PC-3 (cell line): ENCODE data around the gene ZBTB7C. TPM values are rescaled to one million over a fixed set of nuclear protein-coding genes. Genes with fewer than 3 reads are reported as not detected.

ENCODE experiments used
- ATAC-seq: fragments of 200-7000 bp; cut with Tn5 transposase; 2 replicates; pipeline ENCODE4 v1.9.1; 2020; ENCODE audit warnings: mild to moderate bottlenecking, moderate library complexity
- BruUV-seq: library from RNA; stranded (reverse); fragments of 400-500 nt; replicated peaks from 2 replicates; lab custom pipeline; 2021; lab: Mats Ljungman, UMichigan
- CTCF ChIA-PET: fragments of 300-600 bp; sonication (Branson Sonifier 250); formaldehyde crosslinking; loops from one replicate; lab custom pipeline; 2022; ENCODE audit warnings: antibody characterized with exemption; lab: Charles Lee
- POLR2A ChIA-PET: fragments of 300-600 bp; sonication (Branson Sonifier 250); formaldehyde crosslinking; loops from one replicate; lab custom pipeline; 2022; ENCODE audit warnings: antibody characterized with exemption; ENCODE audit not compliant: unreplicated experiment; lab: Charles Lee
- DNase-seq: peaks from one replicate; pipeline ENCODE4 v3.0.0-alpha.2; 2015
- H2AFZ ChIP-seq: fragments of 300-600 bp; sonication (generic); 2 replicates; pipeline ENCODE4 v1.6.0; 2016; ENCODE audit warnings: antibody characterized with exemption, low read length
- H3F3A ChIP-seq: fragments of 300-600 bp; sonication (generic); one replicate; pipeline ENCODE4 v1.6.0; 2017; ENCODE audit warnings: antibody characterized with exemption, low read length, control low read depth, mild to moderate bottlenecking; ENCODE audit not compliant: unreplicated experiment
- H3K27ac ChIP-seq: fragments of 300-600 bp; sonication (generic); 2 replicates; pipeline ENCODE4 v1.5.1; 2016; ENCODE audit warnings: mild to moderate bottlenecking, low read length
- H3K27me3 ChIP-seq: fragments of 300-600 bp; sonication (generic); 2 replicates; pipeline ENCODE4 v1.6.1; 2016; ENCODE audit warnings: low read length, mixed read lengths
- H3K36me3 ChIP-seq: fragments of 300-600 bp; sonication (generic); 2 replicates; pipeline ENCODE4 v1.6.1; 2016; ENCODE audit warnings: low read depth, mixed run types, low read length, mixed read lengths
- H3K4me1 ChIP-seq: fragments of 300-600 bp; sonication (generic); 2 replicates; pipeline ENCODE4 v1.5.1; 2016; ENCODE audit warnings: low read length; ENCODE audit not compliant: insufficient read depth
- H3K4me2 ChIP-seq: fragments of 300-600 bp; sonication (generic); 2 replicates; pipeline ENCODE4 v1.6.0; 2016; ENCODE audit warnings: low read length
- H3K4me3 ChIP-seq: fragments of 300-600 bp; sonication (generic); 2 replicates; pipeline ENCODE4 v1.5.1; 2016; ENCODE audit warnings: mild to moderate bottlenecking, low read length, mixed read lengths
- H3K79me2 ChIP-seq: fragments of 300-600 bp; sonication (generic); 2 replicates; pipeline ENCODE4 v1.6.1; 2017; ENCODE audit warnings: low read length, mixed read lengths
- H3K9ac ChIP-seq: fragments of 300-600 bp; sonication (generic); 2 replicates; pipeline ENCODE4 v1.6.0; 2016; ENCODE audit warnings: mild to moderate bottlenecking, low read length
- H3K9me2 ChIP-seq: fragments of 300-600 bp; sonication (generic); replicated peaks from 2 replicates; pipeline ENCODE4 v1.6.1; 2016; ENCODE audit warnings: mixed run types, low read length, mixed read lengths
- H3K9me3 ChIP-seq: fragments of 300-600 bp; sonication (generic); 2 replicates; pipeline ENCODE4 v1.6.1; 2016; ENCODE audit warnings: low read length, mixed read lengths
- H4K20me1 ChIP-seq: fragments of 300-600 bp; sonication (generic); 2 replicates; pipeline ENCODE4 v1.6.1; 2016; ENCODE audit warnings: low read length, mixed read lengths
- EZH2 ChIP-seq: fragments of 300-600 bp; sonication (generic); IDR thresholded peaks from one replicate; pipeline ENCODE4 v1.6.1; 2017; ENCODE audit warnings: antibody characterized with exemption, mild to moderate bottlenecking, low read length; ENCODE audit not compliant: unreplicated experiment
- EZH2phosphoT487 ChIP-seq: fragments of 300-600 bp; sonication (generic); IDR thresholded peaks from 2 replicates; pipeline ENCODE4 v1.6.1; 2018; ENCODE audit warnings: mild to moderate bottlenecking, antibody characterized with exemption, low read length, borderline replicate concordance
- intact Hi-C: fragments of 100-400 bp; cut with micrococcal nuclease; formaldehyde crosslinking; loops from 2 replicates; pipeline ENCODE4 v1.9.0; 2023
- total RNA-seq: library from RNA; depleted of rRNA; stranded (reverse); fragments of >200 nt; gene quantifications from 2 replicates; pipeline ENCODE4 v1.2.3, GENCODE V29; 2014
- TF ChIP-seq, protein P1 (sequence below): fragments of 300-600 bp; sonication (generic); conservative IDR thresholded peaks from 2 replicates; pipeline ENCODE4 v1.5.1; 2017; ENCODE audit warnings: antibody characterized with exemption, low read depth, mild to moderate bottlenecking, low read length

The ZBTB7C gene
- total RNA-seq, 1 experiment from 2014 or later: 1.3 TPM

DNA sequence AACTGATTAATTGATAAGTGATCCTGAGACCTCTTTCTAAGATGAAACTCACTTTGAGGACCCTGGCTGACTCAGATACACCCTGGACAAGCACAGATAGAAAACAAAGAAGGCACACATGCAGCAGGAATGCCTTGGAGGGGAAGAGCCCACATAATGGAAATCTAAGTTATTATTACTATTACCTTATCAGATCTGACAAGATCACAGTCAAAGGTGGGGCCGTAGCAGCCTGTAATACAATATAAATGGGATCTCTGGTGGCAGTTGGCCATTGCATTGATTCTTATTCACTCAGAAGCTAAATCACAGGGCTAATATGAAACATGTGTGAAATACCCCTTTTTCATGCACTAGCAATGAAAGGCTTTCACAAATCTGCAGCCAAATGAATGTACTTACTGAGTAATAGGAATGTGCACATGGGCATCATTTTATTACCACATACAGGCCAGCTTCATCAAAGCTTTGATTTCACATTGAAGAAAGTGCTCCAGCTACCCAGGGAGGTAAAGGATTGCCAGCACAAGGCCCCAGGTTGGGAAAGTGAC lies 84.0 kb downstream of the ZBTB7C start:
- H2AFZ ChIP-seq: no peak overlapping the region
- ChIA-PET CTCF (no interaction called here), POLR2A (no interaction called here)
- H3K9me2 ChIP-seq: no peaks in the 10 kb centered on the region
- H3K27me3 ChIP-seq: no peaks in the 10 kb centered on the region
- BruUV-seq: no TSS peak
- no peak overlapping the region for H3K27ac ChIP-seq
- intact Hi-C loops: no loop called here
- DNase-seq: no peak
- peaks cover 6% of the 10 kb centered on the region for H3K4me1 ChIP-seq
- no peaks in the 10 kb centered on the region for H4K20me1 ChIP-seq
- H3K9ac ChIP-seq: no peak overlapping the region
- H3F3A ChIP-seq: no peaks in the 10 kb centered on the region
- H3K4me3 ChIP-seq: no peak overlapping the region
- no peaks in the 10 kb centered on the region for H3K79me2 ChIP-seq
- H3K36me3 ChIP-seq: no peaks in the 10 kb centered on the region
- no peaks in the 10 kb centered on the region for H3K9me3 ChIP-seq
- H3K4me2 ChIP-seq: no peak overlapping the region
- ATAC-seq: no peak
- TF ChIP-seq EZH2 (no peak), EZH2phosphoT487 (no peak)
- TF ChIP-seq, protein P1, sequence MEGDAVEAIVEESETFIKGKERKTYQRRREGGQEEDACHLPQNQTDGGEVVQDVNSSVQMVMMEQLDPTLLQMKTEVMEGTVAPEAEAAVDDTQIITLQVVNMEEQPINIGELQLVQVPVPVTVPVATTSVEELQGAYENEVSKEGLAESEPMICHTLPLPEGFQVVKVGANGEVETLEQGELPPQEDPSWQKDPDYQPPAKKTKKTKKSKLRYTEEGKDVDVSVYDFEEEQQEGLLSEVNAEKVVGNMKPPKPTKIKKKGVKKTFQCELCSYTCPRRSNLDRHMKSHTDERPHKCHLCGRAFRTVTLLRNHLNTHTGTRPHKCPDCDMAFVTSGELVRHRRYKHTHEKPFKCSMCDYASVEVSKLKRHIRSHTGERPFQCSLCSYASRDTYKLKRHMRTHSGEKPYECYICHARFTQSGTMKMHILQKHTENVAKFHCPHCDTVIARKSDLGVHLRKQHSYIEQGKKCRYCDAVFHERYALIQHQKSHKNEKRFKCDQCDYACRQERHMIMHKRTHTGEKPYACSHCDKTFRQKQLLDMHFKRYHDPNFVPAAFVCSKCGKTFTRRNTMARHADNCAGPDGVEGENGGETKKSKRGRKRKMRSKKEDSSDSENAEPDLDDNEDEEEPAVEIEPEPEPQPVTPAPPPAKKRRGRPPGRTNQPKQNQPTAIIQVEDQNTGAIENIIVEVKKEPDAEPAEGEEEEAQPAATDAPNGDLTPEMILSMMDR: no peak

DNA sequence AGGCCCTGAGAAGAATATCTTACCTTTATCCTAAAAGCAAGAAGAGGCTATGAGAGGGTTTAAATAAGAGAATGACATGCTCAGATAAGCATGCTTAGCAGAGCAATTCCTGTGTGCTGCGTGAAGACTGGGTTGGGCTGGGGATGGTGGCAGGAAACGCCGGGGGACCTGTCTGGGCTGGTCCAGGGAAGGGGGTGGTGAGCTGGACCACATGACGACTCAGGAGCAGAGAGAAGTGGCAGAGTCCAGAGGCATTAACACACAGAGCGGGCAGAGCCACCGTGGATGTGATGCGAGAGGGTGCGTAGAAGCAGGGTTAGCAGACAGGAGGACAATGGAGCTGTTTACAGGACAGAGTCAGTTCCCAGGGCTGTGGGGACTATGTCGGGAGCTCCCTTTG lies 84.5 kb downstream of the ZBTB7C start:
- Histone ChIP-seq H3K4me2 (no peak overlapping the region), H2AFZ (no peak overlapping the region), H3K4me3 (no peak overlapping the region), H3K4me1 (peaks cover under 1% of the 10 kb centered on the region; the same call in 1 of the 2 replicates), H3K27me3 (no peaks in the 10 kb centered on the region), H3K9me3 (no peaks in the 10 kb centered on the region), H3K9ac (no peak overlapping the region), H3K36me3 (no peaks in the 10 kb centered on the region), H4K20me1 (no peaks in the 10 kb centered on the region), H3K79me2 (no peaks in the 10 kb centered on the region), H3K9me2 (no peaks in the 10 kb centered on the region), H3K27ac (no peak overlapping the region), H3F3A (no peaks in the 10 kb centered on the region)
- DNase-seq: no peak
- intact Hi-C loops: no loop called here
- POLR2A ChIA-PET: interaction anchor here (0.6 kb wide), 1 partner anchor 30 kb away, joined by 10 read pairs; no protein-coding TSS in a partner anchor
- TF ChIP-seq EZH2: no peak
- TF ChIP-seq, protein P1: no peak
- TF ChIP-seq EZH2phosphoT487: no peak
- no peak for ATAC-seq
- no TSS peak for BruUV-seq
- CTCF ChIA-PET: no interaction called here

DNA sequence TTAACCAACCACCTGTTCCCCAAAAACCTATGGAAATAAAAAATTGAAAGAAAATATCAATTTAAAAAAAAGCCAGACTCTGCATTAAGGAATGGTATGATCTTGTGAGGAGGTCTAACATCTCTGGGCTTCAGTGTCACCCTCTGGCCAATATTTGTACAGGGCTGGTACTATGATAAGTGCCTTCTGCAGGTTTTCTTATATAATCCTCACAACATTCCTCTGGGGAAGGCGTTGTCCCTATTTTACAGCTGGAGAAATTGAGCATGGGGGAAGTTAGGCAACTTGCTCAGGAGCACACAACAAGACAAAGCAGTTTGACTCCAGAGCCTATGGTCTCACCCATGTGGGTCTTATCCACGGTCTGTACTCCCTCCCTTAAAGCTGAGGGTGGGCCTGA lies 86.0 kb downstream of the ZBTB7C start:
- Histone ChIP-seq H3F3A (no peaks in the 10 kb centered on the region), H2AFZ (no peak overlapping the region), H3K36me3 (no peaks in the 10 kb centered on the region), H3K4me1 (no peaks in the 10 kb centered on the region), H3K4me2 (no peak overlapping the region), H3K27me3 (no peaks in the 10 kb centered on the region), H3K4me3 (no peak overlapping the region), H3K9me3 (no peaks in the 10 kb centered on the region), H3K79me2 (no peaks in the 10 kb centered on the region), H3K27ac (no peak overlapping the region), H4K20me1 (no peaks in the 10 kb centered on the region), H3K9ac (no peak overlapping the region), H3K9me2 (no peaks in the 10 kb centered on the region)
- POLR2A ChIA-PET: no interaction called here
- no peak for TF ChIP-seq EZH2
- TF ChIP-seq, protein P1: no peak
- no peak for TF ChIP-seq EZH2phosphoT487
- intact Hi-C loops: no loop called here
- CTCF ChIA-PET: no interaction called here
- ATAC-seq (no peak), DNase-seq (no peak)
- no TSS peak for BruUV-seq
